SU-DHL-6 (cell line): ENCODE measurements around the gene WDR35.

Experiments used
- H2AFZ ChIP-seq: fragments of 200-600 bp; sonication (generic); 2 replicates; pipeline ENCODE4 v1.6.1; 2014; ENCODE audit warnings: low read depth, mild to moderate bottlenecking, moderate library complexity, mixed read lengths, antibody characterized with exemption, low read length; ENCODE audit not compliant: severe bottlenecking
- H3F3A ChIP-seq: fragments of 200-600 bp; shearing (Covaris generic); 2 replicates; pipeline ENCODE4 v1.6.0; 2016; ENCODE audit warnings: antibody characterized with exemption, mild to moderate bottlenecking; ENCODE audit not compliant: insufficient read depth
- H3K27ac ChIP-seq: fragments of 200-600 bp; sonication (generic); 2 replicates; pipeline ENCODE4 v1.5.1; 2016; ENCODE audit warnings: low read depth, mild to moderate bottlenecking, low read length, moderate library complexity, mixed read lengths
- H3K27me3 ChIP-seq: fragments of 200-600 bp; sonication (generic), shearing (Covaris generic); 2 replicates; pipeline ENCODE4 v1.6.0; 2014; ENCODE audit warnings: mild to moderate bottlenecking, low read length
- H3K36me3 ChIP-seq: fragments of 200-600 bp; sonication (generic); 2 replicates; pipeline ENCODE4 v1.6.1; 2014; ENCODE audit warnings: mild to moderate bottlenecking, low read length, mixed read lengths
- H3K4me2 ChIP-seq: fragments of 300-600, 200-600 bp; shearing (Covaris generic), sonication (generic); 2 replicates; pipeline ENCODE4 v1.6.0; 2014; ENCODE audit warnings: low read length, low read depth, mild to moderate bottlenecking; ENCODE audit not compliant: poor library complexity, severe bottlenecking
- H3K4me3 ChIP-seq: fragments of 200-600 bp; sonication (generic); 2 replicates; pipeline ENCODE4 v1.5.1; 2014; ENCODE audit warnings: antibody characterized with exemption, low read length, mild to moderate bottlenecking, mixed read lengths; ENCODE audit not compliant: insufficient read depth, poor library complexity, severe bottlenecking
- H3K79me2 ChIP-seq: fragments of 200-600 bp; sonication (generic); 2 replicates; pipeline ENCODE4 v1.6.1; 2014; ENCODE audit warnings: mild to moderate bottlenecking, low read length, moderate library complexity; ENCODE audit not compliant: insufficient read depth
- H3K9ac ChIP-seq: fragments of 200-600 bp; sonication (generic); 2 replicates; pipeline ENCODE4 v1.7.0; 2014; ENCODE audit warnings: mild to moderate bottlenecking, low read length
- H3K9me2 ChIP-seq: fragments of 200-600 bp; sonication (generic); replicated peaks from 2 replicates; pipeline ENCODE4 v1.6.1; 2014; ENCODE audit warnings: low read length; ENCODE audit not compliant: insufficient read depth
- H3K9me3 ChIP-seq: fragments of 200-600 bp; sonication (generic); 2 replicates; pipeline ENCODE4 v1.6.1; 2014; ENCODE audit warnings: low read length, mixed read lengths; ENCODE audit not compliant: insufficient read depth
- H4K20me1 ChIP-seq: fragments of 200-600 bp; sonication (generic); 2 replicates; pipeline ENCODE4 v1.6.1; 2014; ENCODE audit warnings: low read depth, mild to moderate bottlenecking, antibody characterized with exemption, low read length, moderate library complexity, mixed read lengths
- EZH2phosphoT487 ChIP-seq: fragments of 200-600 bp; sonication (generic), shearing (Covaris generic); conservative IDR thresholded peaks from 2 replicates; pipeline ENCODE4 v1.6.1; 2018; ENCODE audit warnings: mild to moderate bottlenecking, antibody characterized with exemption, low read length, moderate library complexity, mixed read lengths
- TF ChIP-seq, protein P1 (sequence below): fragments of 200-600 bp; sonication (generic); IDR thresholded peaks from one replicate; pipeline ENCODE4 v1.5.1; 2017; ENCODE audit warnings: antibody characterized with exemption, mild to moderate bottlenecking, low read length, moderate library complexity; ENCODE audit not compliant: insufficient read depth, poor library complexity, severe bottlenecking

The WDR35 gene

DNA sequence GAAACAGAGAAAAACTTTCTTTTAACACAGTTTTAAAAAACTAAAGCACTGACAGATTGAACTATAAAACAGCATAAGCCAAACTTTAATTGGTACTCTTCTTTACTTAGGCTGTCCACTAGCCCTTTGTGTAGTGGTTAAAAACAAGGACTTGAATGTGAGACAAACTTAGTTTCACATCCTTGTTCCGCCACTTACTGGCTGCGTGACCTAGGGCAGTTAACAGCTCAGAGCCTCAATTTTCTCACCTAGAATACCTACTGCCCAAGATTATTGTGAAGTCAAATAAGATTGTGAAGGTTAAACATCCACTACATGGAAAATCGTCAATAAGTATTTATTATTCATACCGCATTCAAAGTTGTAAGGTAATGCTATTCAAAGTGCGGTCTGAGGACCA lies 2.0 kb downstream of the WDR35 start:
- Histone ChIP-seq H3F3A (no peaks in the 10 kb centered on the region), H3K4me3 (no peak overlapping the region), H3K9me3 (no peaks in the 10 kb centered on the region), H2AFZ (no peak overlapping the region), H3K36me3 (no peaks in the 10 kb centered on the region), H3K79me2 (no peaks in the 10 kb centered on the region), H3K27ac (no peak overlapping the region), H3K27me3 (no peaks in the 10 kb centered on the region), H3K9ac (no peak overlapping the region), H4K20me1 (no peaks in the 10 kb centered on the region), H3K4me2 (peak overlapping the region; percentile 58), H3K9me2 (no peaks in the 10 kb centered on the region)
- TF ChIP-seq EZH2phosphoT487 = no peak
- TF ChIP-seq, protein P1, sequence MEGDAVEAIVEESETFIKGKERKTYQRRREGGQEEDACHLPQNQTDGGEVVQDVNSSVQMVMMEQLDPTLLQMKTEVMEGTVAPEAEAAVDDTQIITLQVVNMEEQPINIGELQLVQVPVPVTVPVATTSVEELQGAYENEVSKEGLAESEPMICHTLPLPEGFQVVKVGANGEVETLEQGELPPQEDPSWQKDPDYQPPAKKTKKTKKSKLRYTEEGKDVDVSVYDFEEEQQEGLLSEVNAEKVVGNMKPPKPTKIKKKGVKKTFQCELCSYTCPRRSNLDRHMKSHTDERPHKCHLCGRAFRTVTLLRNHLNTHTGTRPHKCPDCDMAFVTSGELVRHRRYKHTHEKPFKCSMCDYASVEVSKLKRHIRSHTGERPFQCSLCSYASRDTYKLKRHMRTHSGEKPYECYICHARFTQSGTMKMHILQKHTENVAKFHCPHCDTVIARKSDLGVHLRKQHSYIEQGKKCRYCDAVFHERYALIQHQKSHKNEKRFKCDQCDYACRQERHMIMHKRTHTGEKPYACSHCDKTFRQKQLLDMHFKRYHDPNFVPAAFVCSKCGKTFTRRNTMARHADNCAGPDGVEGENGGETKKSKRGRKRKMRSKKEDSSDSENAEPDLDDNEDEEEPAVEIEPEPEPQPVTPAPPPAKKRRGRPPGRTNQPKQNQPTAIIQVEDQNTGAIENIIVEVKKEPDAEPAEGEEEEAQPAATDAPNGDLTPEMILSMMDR = no peak

DNA sequence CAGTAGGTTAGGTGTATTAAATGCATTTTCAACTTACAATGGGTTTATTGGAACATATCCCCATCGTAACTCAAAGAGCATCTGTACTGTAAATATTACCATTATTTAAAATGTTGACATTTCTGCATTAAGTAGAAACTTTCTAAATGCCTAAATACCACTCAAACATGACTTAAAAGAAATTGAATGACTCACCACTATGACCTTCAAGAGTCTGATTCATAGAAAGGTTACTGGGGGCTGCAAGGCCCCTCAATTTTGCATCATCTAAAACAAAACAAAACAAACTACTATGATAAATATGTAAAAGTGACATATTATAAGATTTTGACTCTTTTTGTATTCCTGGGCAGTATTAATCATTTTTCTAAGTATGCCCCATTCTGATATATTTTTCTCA lies 7.6 kb downstream of the WDR35 start:
- H3K79me2 ChIP-seq = no peaks in the 10 kb centered on the region
- no peak overlapping the region for H3K4me2 ChIP-seq
- H2AFZ ChIP-seq = no peak overlapping the region
- no peaks in the 10 kb centered on the region for H4K20me1 ChIP-seq
- H3K9me2 ChIP-seq = no peaks in the 10 kb centered on the region
- no peak overlapping the region for H3K27ac ChIP-seq
- no peaks in the 10 kb centered on the region for H3K36me3 ChIP-seq
- no peak overlapping the region for H3K9ac ChIP-seq
- no peak overlapping the region for H3K4me3 ChIP-seq
- H3K9me3 ChIP-seq = no peaks in the 10 kb centered on the region
- H3K27me3 ChIP-seq = no peaks in the 10 kb centered on the region
- no peak for TF ChIP-seq EZH2phosphoT487
- TF ChIP-seq, protein P1 = no peak
- H3F3A ChIP-seq = no peaks in the 10 kb centered on the region

DNA sequence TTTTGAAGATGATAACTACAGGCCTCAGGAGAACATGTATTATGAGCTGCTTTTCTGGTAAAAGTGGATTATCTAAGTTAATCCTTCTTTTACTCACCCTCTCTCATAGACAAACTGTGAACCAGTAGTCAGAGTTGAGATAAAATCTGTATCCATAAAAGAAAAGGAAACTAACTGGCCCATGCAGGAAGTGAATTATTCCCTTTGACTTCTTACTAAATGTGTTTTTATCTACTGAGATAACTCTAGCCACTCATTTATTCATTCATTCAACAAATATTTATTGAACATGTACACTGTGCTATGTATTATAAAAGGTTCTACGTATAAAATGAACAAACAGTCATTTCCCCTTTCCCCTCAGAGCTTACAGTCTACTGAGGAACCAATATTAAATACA lies 10.0 kb downstream of the WDR35 start:
- Histone ChIP-seq H4K20me1 (no peaks in the 10 kb centered on the region), H3K27me3 (no peaks in the 10 kb centered on the region), H3K9me3 (no peaks in the 10 kb centered on the region), H2AFZ (no peak overlapping the region), H3K4me3 (no peak overlapping the region), H3K36me3 (no peaks in the 10 kb centered on the region), H3F3A (no peaks in the 10 kb centered on the region), H3K9me2 (no peaks in the 10 kb centered on the region), H3K27ac (no peak overlapping the region), H3K79me2 (no peaks in the 10 kb centered on the region), H3K9ac (no peak overlapping the region), H3K4me2 (no peak overlapping the region)
- no peak for TF ChIP-seq EZH2phosphoT487
- TF ChIP-seq, protein P1 = no peak
